HepG2 (cell line): ENCODE data around the gene MRRF. TPM values are rescaled to one million over a fixed set of nuclear protein-coding genes. Genes with fewer than 3 reads are reported as not detected.
A peak's percentile ranks its signal among the peaks of the same experiment; 100 is the strongest.

Experiments used
- ATAC-seq: fragments of 200-7000 bp; cut with Tn5 transposase; 3 replicates; pipeline ENCODE4 v1.9.1; 2020; ENCODE audit warnings: mild to moderate bottlenecking, moderate library complexity
- BruUV-seq: library from RNA; stranded (reverse); fragments of 400-500 nt; replicated peaks from 2 replicates; lab custom pipeline; 2021; lab: Mats Ljungman, UMichigan
- CTCF ChIA-PET: fragments of 300-600 bp; formaldehyde crosslinking; extraction: SDS; loops from one replicate; lab custom pipeline; 2021; ENCODE audit warnings: low total read pairs, inconsistent platforms, low intra/inter-chr PET ratio; lab: Yijun Ruan, JAX
- POLR2A ChIA-PET: fragments of 350-600 bp; sonication (Branson Sonifier 250); formaldehyde crosslinking; loops from one replicate; lab custom pipeline; 2020; ENCODE audit warnings: antibody characterized with exemption, inconsistent platforms; lab: Yijun Ruan, JAX
- DNase-seq: peaks from one replicate; pipeline ENCODE4 v3.0.0-alpha.2; 2015; ENCODE audit warnings: low spot score
- FAIRE-seq: peaks from 3 replicates; lab custom pipeline; 2011; peaks lifted over from hg19 to GRCh38; lab: Jason Lieb, UNC
- H2AFZ ChIP-seq: one replicate; pipeline ENCODE4 v1.6.1; 2011; ENCODE audit warnings: low read length, inconsistent platforms
- H3K27ac ChIP-seq: fragments of 300-600 bp; 3 replicates; pipeline ENCODE4 v1.8.0; 2011; ENCODE audit warnings: mixed run types, mild to moderate bottlenecking, mixed read lengths, low read length, inconsistent platforms; ENCODE audit not compliant: insufficient read depth; ENCODE audit errors: extremely low read length
- H3K27me3 ChIP-seq, 2 experiments: fragments of 200-600 bp in 1 of 2; 2 replicates in 1 of 2; 3 replicates in 1 of 2; pipeline versions ENCODE4 v1.6.0 to v1.8.0; 2011; ENCODE audit warnings: low read length in 2 of 2, mild to moderate bottlenecking in 2 of 2, moderate library complexity in 2 of 2, inconsistent platforms in 1 of 2; ENCODE audit not compliant: insufficient read depth in 2 of 2, control insufficient read depth in 1 of 2
- H3K36me3 ChIP-seq, 2 experiments: fragments of 200-600 bp in 1 of 2; replicated peaks in 1 of 2; 2 replicates in 1 of 2; 3 replicates in 1 of 2; pipeline versions ENCODE4 v1.5.1 to v1.8.0; 2011; ENCODE audit warnings: low read length in 2 of 2, inconsistent platforms in 1 of 2; ENCODE audit not compliant: insufficient read depth in 2 of 2, control insufficient read depth in 1 of 2
- H3K4me1 ChIP-seq: 2 replicates; pipeline ENCODE4 v1.5.1; 2012; ENCODE audit warnings: low read length, inconsistent platforms; ENCODE audit not compliant: insufficient read depth
- H3K4me2 ChIP-seq: 2 replicates; pipeline ENCODE4 v1.6.0; 2011; ENCODE audit warnings: low read depth, low read length, inconsistent platforms
- H3K4me3 ChIP-seq, 3 experiments: fragments of 200-600 bp in 1 of 3; sonication (generic), shearing (Covaris generic) in 1 of 3; replicated peaks in 1 of 3; 2 replicates each; pipeline ENCODE4 v1.5.1; 2011 to 2016; ENCODE audit warnings: low read length in 3 of 3, inconsistent platforms in 2 of 3, low read depth in 2 of 3, mild to moderate bottlenecking in 2 of 3, control low read depth in 1 of 3, mixed read lengths in 1 of 3; ENCODE audit not compliant: insufficient read depth in 1 of 3
- H3K79me2 ChIP-seq: one replicate; pipeline ENCODE4 v1.6.1; 2011; ENCODE audit warnings: low read length, inconsistent platforms; ENCODE audit not compliant: insufficient read depth
- H3K9ac ChIP-seq: 2 replicates; pipeline ENCODE4 v1.6.0; 2011; ENCODE audit warnings: mild to moderate bottlenecking, low read depth, low read length, inconsistent platforms; ENCODE audit not compliant: insufficient read depth
- H3K9me3 ChIP-seq: 2 replicates; pipeline ENCODE4 v1.5.1; 2012; ENCODE audit warnings: mild to moderate bottlenecking, low read length
- H4K20me1 ChIP-seq: 2 replicates; pipeline ENCODE4 v1.6.0; 2011; ENCODE audit warnings: inconsistent platforms, mild to moderate bottlenecking, low read length, moderate library complexity; ENCODE audit not compliant: insufficient read depth
- CBX2 ChIP-seq, 2 experiments: fragments of 200-600 bp in 1 of 2; sonication (generic); formaldehyde crosslinking in 1 of 2; IDR thresholded peaks; 2 replicates each; pipeline versions ENCODE4 v1.7.0 to v1.8.1; 2018 to 2022; ENCODE audit warnings: low read depth in 2 of 2, low read length in 1 of 2, mild to moderate bottlenecking in 1 of 2, missing genetic modification reagents in 1 of 2
- EZH2 ChIP-seq: conservative IDR thresholded peaks from 2 replicates; pipeline ENCODE4 v1.6.1; 2012; ENCODE audit warnings: mild to moderate bottlenecking, low read depth, low read length, moderate library complexity
- MLLT10 ChIP-seq: sonication (generic); formaldehyde crosslinking; IDR thresholded peaks from 2 replicates; pipeline ENCODE4 v1.4.0; 2020; ENCODE audit warnings: missing genetic modification reagents
- MTF2 ChIP-seq: sonication (generic); formaldehyde crosslinking; IDR thresholded peaks from 2 replicates; pipeline ENCODE4 v1.5.0; 2020; ENCODE audit warnings: missing genetic modification reagents, borderline replicate concordance
- NR0B2 ChIP-seq: sonication (generic); formaldehyde crosslinking; IDR thresholded peaks from 2 replicates; pipeline ENCODE4 v1.4.0; 2020; ENCODE audit warnings: mild to moderate bottlenecking, missing genetic modification reagents
- RNF2 ChIP-seq: fragments of 450-650 bp; conservative IDR thresholded peaks from 2 replicates; pipeline ENCODE4 v1.6.1; 2016; ENCODE audit warnings: low read depth
- TGIF2 ChIP-seq: IDR thresholded peaks from 2 replicates; pipeline ENCODE4 v1.6.1; 2016; ENCODE audit warnings: control low read depth, missing compliant biosample characterization
- THAP11 ChIP-seq: IDR thresholded peaks from 2 replicates; pipeline ENCODE4 v1.6.1; 2016; ENCODE audit warnings: missing biosample characterization, missing genetic modification reagents
- TOE1 ChIP-seq: sonication (generic); formaldehyde crosslinking; IDR thresholded peaks from 2 replicates; pipeline ENCODE4 v1.4.0; 2020; ENCODE audit warnings: mild to moderate bottlenecking, missing genetic modification reagents
- ZBTB25 ChIP-seq: IDR thresholded peaks from 2 replicates; pipeline ENCODE4 v1.6.1; 2018; ENCODE audit warnings: missing genetic modification reagents
- ZBTB38 ChIP-seq: sonication (generic); formaldehyde crosslinking; IDR thresholded peaks from 2 replicates; pipeline ENCODE4 v1.5.1; 2020; ENCODE audit warnings: mild to moderate bottlenecking, missing genetic modification reagents
- ZNF12 ChIP-seq: sonication (generic); formaldehyde crosslinking; IDR thresholded peaks from 2 replicates; pipeline ENCODE4 v1.5.0; 2020; ENCODE audit warnings: missing genetic modification reagents
- ZNF615 ChIP-seq: sonication (generic); formaldehyde crosslinking; IDR thresholded peaks from 2 replicates; pipeline ENCODE4 v1.5.0; 2020; ENCODE audit warnings: mild to moderate bottlenecking, missing genetic modification reagents, borderline replicate concordance
- ZNF639 ChIP-seq: conservative IDR thresholded peaks from 2 replicates; pipeline ENCODE4 v1.6.1; 2018; ENCODE audit warnings: missing genetic modification reagents
- ZNF691 ChIP-seq: sonication (generic); formaldehyde crosslinking; IDR thresholded peaks from 2 replicates; pipeline ENCODE4 v1.4.0; 2020; ENCODE audit warnings: missing genetic modification reagents, low read depth, mild to moderate bottlenecking, borderline replicate concordance
- ZNF781 ChIP-seq: sonication (generic); formaldehyde crosslinking; IDR thresholded peaks from 2 replicates; pipeline ENCODE4 v1.5.1; 2020; ENCODE audit warnings: borderline replicate concordance, mild to moderate bottlenecking, missing genetic modification reagents; ENCODE audit errors: not compliant biosample characterization
- ZNF800 ChIP-seq: sonication (generic); formaldehyde crosslinking; IDR thresholded peaks from 2 replicates; pipeline ENCODE4 v1.4.0; 2020; ENCODE audit warnings: missing genetic modification reagents
- WGBS: methylation state at CpG from one replicate; pipeline ENCODE4 v1.1.6; 2017; ENCODE audit warnings: low lambda C conversion rate; 5-methylcytosine and 5-hydroxymethylcytosine counted together
- in situ Hi-C: cut with HindIII; loops from 2 replicates; pipeline ENCODE4 v1.10.0; 2017; ENCODE audit warnings: low pct_unique_long_range_greater_than_20kb; ENCODE audit not compliant: extremely low pct_ligation_motif_present
- intact Hi-C: fragments of 100-400 bp; cut with micrococcal nuclease; formaldehyde crosslinking; loops from one replicate; pipeline ENCODE4 v1.10.0; 2022; ENCODE audit not compliant: unreplicated experiment
- polyA plus RNA-seq, 8 experiments: library from polyadenylated mRNA; depleted of rRNA in 3 of 8; stranded (reverse) in 7 of 8; unstranded in 1 of 8; fragments of >200 nt; fragmentation: Illumina TruSeq in 4 of 8; extraction: Trizol in 4 of 8; gene quantifications; 2 replicates each; pipeline versions ENCODE4 v1.2.1 to v1.2.3, GENCODE V29; 2011 to 2016; ENCODE audit warnings: low read depth in 4 of 8, missing spikeins in 1 of 8, mixed read lengths in 1 of 8; ENCODE audit not compliant: insufficient read depth in 1 of 8
- total RNA-seq, 5 experiments: library from RNA; depleted of rRNA; stranded (reverse); fragments of >200 nt; fragmentation: Illumina TruSeq; extraction: Trizol; gene quantifications; 2 replicates each; pipeline ENCODE4 v1.2.3, GENCODE V29; 2016; ENCODE audit warnings: low read depth in 1 of 5

MRRF gene
- total and polyA plus RNA-seq, 2 of the 13 experiments (the other 11 are each of a cell fraction or from before 2014, with no cell fraction given): 37.3 to 44.3 TPM

GRCh38 chr9:122219856-122220672, 44.6 kb upstream of the MRRF start:
- Histone ChIP-seq H3K36me3 (no peaks in the 10 kb centered on the region), H3K4me2 (peak overlapping the region; percentile 65), H3K27me3 (peaks cover 8 to 88% of the 10 kb centered on the region in 2 experiments; a peak in 4 of 5 replicates), H3K9me3 (no peaks in the 10 kb centered on the region), H3K4me1 (peaks cover 48% of the 10 kb centered on the region), H3K4me3 (peak overlapping the region in 1 of 3 experiments; percentile 43; a peak in 1 of 6 replicates), H2AFZ (no peak overlapping the region), H3K27ac (no peak overlapping the region), H3K79me2 (no peaks in the 10 kb centered on the region), H3K9ac (no peak overlapping the region), H4K20me1 (no peaks in the 10 kb centered on the region)
- ATAC-seq (no peak), FAIRE-seq (no peak), DNase-seq (no peak)
- 69% methylated on average over 31 of the region's 57 CpGs for WGBS
- in situ Hi-C loops: no loop called here
- CTCF ChIA-PET: no interaction called here
- POLR2A ChIA-PET: no interaction called here
- intact Hi-C loops: no loop called here
- no TSS peak for BruUV-seq
- TF ChIP-seq ZNF691 (CRISPR knock-in tag): no peak
- TF ChIP-seq ZNF800: peak; percentile 27; the same call in 1 of the 2 replicates
- no peak for TF ChIP-seq THAP11 (CRISPR knock-in tag)
- peak; percentile 38; the same call in 1 of the 2 replicates for TF ChIP-seq ZBTB38 (CRISPR knock-in tag)
- peak; percentile 49; the same call in 1 of the 2 replicates for TF ChIP-seq EZH2
- TF ChIP-seq RNF2: peak; percentile 95
- no peak for TF ChIP-seq MLLT10 (CRISPR knock-in tag)
- TF ChIP-seq ZNF615: no peak
- TF ChIP-seq TOE1 (CRISPR knock-in tag): no peak
- no peak for TF ChIP-seq ZNF12
- TF ChIP-seq ZNF781: no peak
- peak; percentile 95; the same call in 1 of the 2 replicates for TF ChIP-seq CBX2 (IDR thresholded peaks at IDR 0.05; ENCODE audit: low read depth, low read length)
- TF ChIP-seq CBX2 (CRISPR knock-in tag; IDR thresholded peaks at IDR 0.05; ENCODE audit: low read depth): no peak; the same call in 1 of the 2 replicates
- no peak for TF ChIP-seq ZBTB25 (CRISPR knock-in tag)
- TF ChIP-seq NR0B2 (CRISPR knock-in tag): no peak
- no peak for TF ChIP-seq TGIF2 (CRISPR knock-in tag)
- TF ChIP-seq MTF2 (CRISPR knock-in tag): 0 out of 2 replicates have a peak, but pooled peaks have one; percentile 9
- no peak for TF ChIP-seq ZNF639 (CRISPR knock-in tag)
